ENCODE data around the gene RALBP1. TPM values are rescaled to one million over a fixed set of nuclear protein-coding genes. Genes with fewer than 3 reads are reported as not detected.

The RALBP1 gene
- total RNA-seq, 4 donors from 2014 or later = 168 to 213 (median 178) TPM

- no peak for DNase-seq (ENCODE audit: low spot score in 2 of 2)
- H3K27ac ChIP-seq = no peak overlapping the region
- no peak for TF ChIP-seq CTCF (IDR thresholded peaks at IDR 0.05)
- TF ChIP-seq EP300 (IDR thresholded peaks at IDR 0.05) = no peak
- no peak for TF ChIP-seq POLR2A (IDR thresholded peaks at IDR 0.05)
- no peak for TF ChIP-seq POLR2AphosphoS5 (IDR thresholded peaks at IDR 0.05)
- H3K36me3 ChIP-seq = peaks cover 58% of the 10 kb centered on the region
- H3K27me3 ChIP-seq = no peaks in the 10 kb centered on the region
- peaks cover 7% of the 10 kb centered on the region for H3K4me1 ChIP-seq
- 94% methylated on average over 6 of the region's 6 CpGs for WGBS
- no peak overlapping the region for H3K4me3 ChIP-seq
- no peaks in the 10 kb centered on the region for H3K9me3 ChIP-seq
These were observed 47.6 kb downstream of the RALBP1 start for GRCh38 chr18:9522952-9523351.

- Histone ChIP-seq H3K36me3 (peaks cover 72% of the 10 kb centered on the region), H3K27ac (no peak overlapping the region), H3K9me3 (no peaks in the 10 kb centered on the region), H3K4me3 (no peak overlapping the region), H3K4me1 (no peaks in the 10 kb centered on the region), H3K27me3 (no peaks in the 10 kb centered on the region)
- TF ChIP-seq EP300 (IDR thresholded peaks at IDR 0.05) (no peak), CTCF (IDR thresholded peaks at IDR 0.05) (no peak), POLR2AphosphoS5 (IDR thresholded peaks at IDR 0.05) (no peak), POLR2A (IDR thresholded peaks at IDR 0.05) (no peak)
- DNase-seq (ENCODE audit: low spot score in 2 of 2) = no peak
These were observed 51.1 kb downstream of the RALBP1 start for GRCh38 chr18:9526458-9526857.

- peaks cover 88% of the 10 kb centered on the region for H3K36me3 ChIP-seq
- H3K9me3 ChIP-seq = no peaks in the 10 kb centered on the region
- H3K4me3 ChIP-seq = no peak overlapping the region
- H3K4me1 ChIP-seq = peaks cover 3% of the 10 kb centered on the region
- 89% methylated on average over 6 of the region's 6 CpGs for WGBS
- TF ChIP-seq EP300 (IDR thresholded peaks at IDR 0.05) = no peak
- no peak for TF ChIP-seq POLR2AphosphoS5 (IDR thresholded peaks at IDR 0.05)
- no peak for TF ChIP-seq POLR2A (IDR thresholded peaks at IDR 0.05)
- no peak for TF ChIP-seq CTCF (IDR thresholded peaks at IDR 0.05)
- no peak for DNase-seq (ENCODE audit: low spot score in 2 of 2)
- no peak overlapping the region for H3K27ac ChIP-seq
- H3K27me3 ChIP-seq = no peaks in the 10 kb centered on the region
These were observed 55.1 kb downstream of the RALBP1 start for GRCh38 chr18:9530226-9531009.

GRCh38 chr18:9531791-9532410, 56.6 kb downstream of the RALBP1 start:
- H3K27me3 ChIP-seq = no peaks in the 10 kb centered on the region
- no peak for TF ChIP-seq CTCF (IDR thresholded peaks at IDR 0.05)
- TF ChIP-seq POLR2AphosphoS5 (IDR thresholded peaks at IDR 0.05) = no peak
- no peak for TF ChIP-seq EP300 (IDR thresholded peaks at IDR 0.05)
- TF ChIP-seq POLR2A (IDR thresholded peaks at IDR 0.05) = no peak
- H3K4me3 ChIP-seq = no peak overlapping the region
- WGBS = 85% methylated on average over 7 of the region's 7 CpGs
- H3K4me1 ChIP-seq = peaks cover 3% of the 10 kb centered on the region
- no peak for DNase-seq (ENCODE audit: low spot score in 2 of 2)
- no peak overlapping the region for H3K27ac ChIP-seq
- no peaks in the 10 kb centered on the region for H3K9me3 ChIP-seq
- H3K36me3 ChIP-seq = peaks cover 88% of the 10 kb centered on the region

GRCh38 chr18:9534844-9535243, 59.5 kb downstream of the RALBP1 start:
- Histone ChIP-seq H3K9me3 (no peaks in the 10 kb centered on the region), H3K27ac (no peak overlapping the region), H3K36me3 (peaks cover 91% of the 10 kb centered on the region), H3K27me3 (no peaks in the 10 kb centered on the region), H3K4me1 (peaks cover 3% of the 10 kb centered on the region), H3K4me3 (no peak overlapping the region)
- 90% methylated on average over 11 of the region's 11 CpGs for WGBS
- no peak for DNase-seq (ENCODE audit: low spot score in 2 of 2)
- TF ChIP-seq POLR2A (IDR thresholded peaks at IDR 0.05) (no peak), EP300 (IDR thresholded peaks at IDR 0.05) (no peak), POLR2AphosphoS5 (IDR thresholded peaks at IDR 0.05) (no peak), CTCF (IDR thresholded peaks at IDR 0.05) (no peak)
